ENCODE measurements around the gene ADCK2.
"Not testable (repeated sequence)": the region's sequence is repeated elsewhere in the genome, so short reads cannot be mapped to it uniquely, and the experiment has no call there.

The ADCK2 gene

GRCh38 chr7:140707132-140707531, 34.4 kb downstream of the ADCK2 start:
- no peak for TF ChIP-seq CTCF (IDR thresholded peaks at IDR 0.05)
- no peak for DNase-seq (ENCODE audit: low spot score)
- no peak overlapping the region for H3K27ac ChIP-seq
- H3K4me3 ChIP-seq, result no peak overlapping the region

- not testable (repeated sequence) for H3K27ac ChIP-seq
Measured at GRCh38 chr7:140708764-140709163, 36.0 kb downstream of the ADCK2 start.

GRCh38 chr7:140712392-140712791, 39.6 kb downstream of the ADCK2 start:
- not testable (repeated sequence) for H3K4me3 ChIP-seq; DNase-seq (ENCODE audit: low spot score)

More at GRCh38 chr7:140708764-140709163, 36.0 kb downstream of the ADCK2 start:
- not testable (repeated sequence) for DNase-seq (ENCODE audit: low spot score); H3K4me3 ChIP-seq

GRCh38 chr7:140714331-140715040, 41.7 kb downstream of the ADCK2 start:
- TF ChIP-seq CTCF (IDR thresholded peaks at IDR 0.05), result no peak
- no peak overlapping the region for H3K27ac ChIP-seq
- DNase-seq (ENCODE audit: low spot score), result no peak
- H3K4me3 ChIP-seq, result no peak overlapping the region

More at GRCh38 chr7:140712392-140712791, 39.6 kb downstream of the ADCK2 start:
- not testable (repeated sequence) for H3K27ac ChIP-seq

GRCh38 chr7:140719721-140720120, 47.0 kb downstream of the ADCK2 start:
- Histone ChIP-seq H3K4me3 (no peak overlapping the region), H3K27ac (no peak overlapping the region)
- no peak for DNase-seq (ENCODE audit: low spot score)
- no peak for TF ChIP-seq CTCF (IDR thresholded peaks at IDR 0.05)

- Histone ChIP-seq H3K4me3 (no peak overlapping the region), H3K27ac (no peak overlapping the region)
- no peak for TF ChIP-seq CTCF (IDR thresholded peaks at IDR 0.05)
- DNase-seq (ENCODE audit: low spot score), result no peak
Measured at GRCh38 chr7:140722254-140722653, 49.5 kb downstream of the ADCK2 start.

GRCh38 chr7:140723006-140723405, 50.3 kb downstream of the ADCK2 start:
- no peak for DNase-seq (ENCODE audit: low spot score)
- TF ChIP-seq CTCF (IDR thresholded peaks at IDR 0.05), result no peak
- no peak overlapping the region for H3K27ac ChIP-seq
- no peak overlapping the region for H3K4me3 ChIP-seq

- TF ChIP-seq CTCF (IDR thresholded peaks at IDR 0.05), result no peak
- H3K4me3 ChIP-seq, result no peak overlapping the region
- no peak overlapping the region for H3K27ac ChIP-seq
- no peak for DNase-seq (ENCODE audit: low spot score)
Measured at GRCh38 chr7:140723574-140723973, 50.8 kb downstream of the ADCK2 start.

Measured in coronary artery (tissue), 2 donors.